Chondrocyte (in vitro differentiated cells): Measurements from ENCODE around the gene MMP14. TPM values are rescaled to one million over a fixed set of nuclear protein-coding genes. Genes with fewer than 3 reads are reported as not detected.
"Not testable (repeated sequence)": the region's sequence is repeated elsewhere in the genome, so short reads cannot be mapped to it uniquely, and the experiment has no call there.

Source experiments
- DNase-seq: peaks from one replicate; pipeline ENCODE4 v3.0.0; 2021; ENCODE audit warnings: mixed read lengths, low spot score
- H3K27ac Mint-ChIP-seq: one replicate; pipeline ENCODE4 v1.8.0; 2021; ENCODE audit warnings: mild to moderate bottlenecking, moderate library complexity, mixed read lengths; ENCODE audit not compliant: unreplicated experiment
- H3K27me3 Mint-ChIP-seq: 2 replicates; pipeline ENCODE4 v1.8.0; 2021; ENCODE audit warnings: low read depth, mixed read lengths
- H3K36me3 Mint-ChIP-seq: 2 replicates; pipeline ENCODE4 v1.8.0; 2021; ENCODE audit warnings: low read depth, mixed read lengths
- H3K4me1 Mint-ChIP-seq: 2 replicates; pipeline ENCODE4 v1.8.0; 2021; ENCODE audit warnings: low read depth, mild to moderate bottlenecking, mixed read lengths
- H3K4me3 Mint-ChIP-seq: one replicate; pipeline ENCODE4 v1.8.0; 2021; ENCODE audit warnings: mild to moderate bottlenecking, moderate library complexity, mixed read lengths; ENCODE audit not compliant: unreplicated experiment
- H3K9me3 Mint-ChIP-seq: 2 replicates; pipeline ENCODE4 v1.8.0; 2021; ENCODE audit warnings: low read depth, mixed read lengths
- total RNA-seq: library from RNA; stranded (reverse); gene quantifications from 3 replicates; pipeline ENCODE4 v1.2.1, GENCODE V29; 2021
- TF ChIP-seq, protein P1 (sequence below): fragments of 200-600 bp; sonication (generic); IDR thresholded peaks from 2 replicates; pipeline ENCODE4 v1.5.0; 2021; ENCODE audit warnings: antibody characterized with exemption, mild to moderate bottlenecking, moderate library complexity

The MMP14 gene
- total RNA-seq, 1 donor from 2014 or later = 987 TPM

DNA sequence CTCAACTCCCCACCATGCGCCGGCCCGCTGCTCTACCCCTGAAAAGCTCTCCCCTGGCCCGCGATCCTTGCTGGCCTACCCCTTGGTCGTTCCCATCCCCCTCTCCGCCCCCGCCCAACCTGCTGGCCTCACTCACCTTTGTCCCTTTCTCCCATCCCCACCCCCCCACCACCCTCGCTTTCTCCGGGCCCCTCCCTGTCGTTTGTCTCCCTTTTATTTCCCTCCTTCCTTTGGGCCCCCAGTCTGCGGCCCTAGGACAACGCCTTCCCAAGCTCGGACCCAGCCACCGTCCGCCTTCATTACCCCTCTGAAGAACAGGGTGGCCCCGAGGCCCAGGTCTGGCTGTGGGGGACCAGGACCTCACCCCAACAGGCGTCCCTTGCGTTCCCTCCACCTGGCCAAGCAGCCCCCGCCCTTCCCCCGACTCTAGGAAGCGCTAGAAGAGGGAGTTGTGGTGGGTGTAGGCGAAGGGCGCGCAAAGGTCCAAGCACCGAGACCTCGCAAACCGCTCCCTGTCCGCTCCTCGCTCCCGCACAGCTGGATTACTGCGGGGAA is 14.3 kb upstream of the MMP14 start:
- H3K4me1 Mint-ChIP-seq = peaks cover 49% of the 10 kb centered on the region

DNA sequence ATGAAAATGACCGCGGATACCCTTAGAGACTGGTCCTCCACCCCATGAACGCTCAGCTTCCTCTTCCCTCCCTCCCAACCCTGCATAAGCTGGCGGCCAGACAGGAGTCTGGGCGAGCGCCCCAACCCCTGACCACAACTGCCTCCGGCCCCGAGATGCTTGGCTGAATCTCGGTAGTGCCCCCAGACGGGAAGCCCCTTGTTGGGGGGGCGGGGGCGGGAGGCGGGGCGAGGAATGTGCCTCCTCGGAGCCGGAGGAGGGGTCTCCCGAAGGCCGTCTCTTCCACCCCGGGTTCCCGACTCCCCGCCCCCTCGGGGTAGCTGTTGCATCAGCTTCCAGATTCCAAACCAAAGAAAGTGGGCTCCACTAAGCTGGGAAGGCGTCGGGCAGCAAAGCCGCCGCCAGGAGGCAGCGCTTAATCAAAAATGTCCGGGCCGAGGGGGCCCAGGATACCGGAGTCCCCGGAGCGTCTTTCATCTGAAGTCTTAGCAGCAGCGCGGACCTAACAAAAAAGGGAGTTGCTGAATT is 13.8 kb upstream of the MMP14 start:
- peaks cover 49% of the 10 kb centered on the region for H3K4me1 Mint-ChIP-seq

More for the DNA sequence above, 14.3 kb upstream of the MMP14 start:
- Mint-ChIP-seq H3K27me3 (no peaks in the 10 kb centered on the region), H3K36me3 (no peaks in the 10 kb centered on the region), H3K27ac (peak overlapping the region; percentile 89), H3K9me3 (no peaks in the 10 kb centered on the region), H3K4me3 (no peak overlapping the region)
- no peak for DNase-seq
- TF ChIP-seq, protein P1, sequence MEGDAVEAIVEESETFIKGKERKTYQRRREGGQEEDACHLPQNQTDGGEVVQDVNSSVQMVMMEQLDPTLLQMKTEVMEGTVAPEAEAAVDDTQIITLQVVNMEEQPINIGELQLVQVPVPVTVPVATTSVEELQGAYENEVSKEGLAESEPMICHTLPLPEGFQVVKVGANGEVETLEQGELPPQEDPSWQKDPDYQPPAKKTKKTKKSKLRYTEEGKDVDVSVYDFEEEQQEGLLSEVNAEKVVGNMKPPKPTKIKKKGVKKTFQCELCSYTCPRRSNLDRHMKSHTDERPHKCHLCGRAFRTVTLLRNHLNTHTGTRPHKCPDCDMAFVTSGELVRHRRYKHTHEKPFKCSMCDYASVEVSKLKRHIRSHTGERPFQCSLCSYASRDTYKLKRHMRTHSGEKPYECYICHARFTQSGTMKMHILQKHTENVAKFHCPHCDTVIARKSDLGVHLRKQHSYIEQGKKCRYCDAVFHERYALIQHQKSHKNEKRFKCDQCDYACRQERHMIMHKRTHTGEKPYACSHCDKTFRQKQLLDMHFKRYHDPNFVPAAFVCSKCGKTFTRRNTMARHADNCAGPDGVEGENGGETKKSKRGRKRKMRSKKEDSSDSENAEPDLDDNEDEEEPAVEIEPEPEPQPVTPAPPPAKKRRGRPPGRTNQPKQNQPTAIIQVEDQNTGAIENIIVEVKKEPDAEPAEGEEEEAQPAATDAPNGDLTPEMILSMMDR = no peak

DNA sequence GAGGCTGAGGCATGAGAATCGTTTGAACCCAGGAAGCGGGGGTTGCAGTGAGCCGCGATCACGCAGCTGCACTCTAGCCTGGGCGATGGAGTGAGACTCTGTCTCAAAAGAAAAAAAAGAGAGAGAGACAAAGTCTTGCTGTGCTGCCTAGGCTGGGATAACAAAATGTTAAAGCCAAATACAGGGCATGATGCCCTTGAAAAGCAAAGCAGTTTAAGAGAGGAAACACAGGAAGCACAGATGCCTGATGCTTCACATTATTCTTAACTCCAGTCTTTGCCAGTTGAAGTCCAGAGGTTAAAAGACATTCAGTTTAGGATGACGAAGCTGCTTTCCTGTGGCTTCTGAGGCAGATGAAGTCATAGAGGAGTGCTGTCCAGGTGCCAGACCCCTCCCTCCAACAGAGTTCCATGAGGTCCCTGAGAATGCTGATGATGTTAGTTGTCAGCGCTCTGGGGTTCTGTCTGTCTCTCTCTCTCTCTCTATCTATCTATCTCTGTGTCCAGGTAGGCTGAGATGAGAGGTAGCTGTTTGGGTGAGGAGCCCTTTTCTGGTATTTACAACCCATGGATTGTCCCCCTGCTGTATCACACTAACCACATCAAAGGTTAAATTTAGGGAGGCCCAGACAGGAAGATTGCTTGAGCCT is 11.6 kb upstream of the MMP14 start:
- DNase-seq = no peak
- TF ChIP-seq, protein P1 = no peak
- H3K27ac Mint-ChIP-seq = peak overlapping the region; percentile 72
- no peak overlapping the region for H3K4me3 Mint-ChIP-seq
- H3K36me3 Mint-ChIP-seq = no peaks in the 10 kb centered on the region
- H3K4me1 Mint-ChIP-seq = peaks cover 40% of the 10 kb centered on the region
- no peaks in the 10 kb centered on the region for H3K27me3 Mint-ChIP-seq
- no peaks in the 10 kb centered on the region for H3K9me3 Mint-ChIP-seq

More for the DNA sequence above, 13.8 kb upstream of the MMP14 start:
- H3K4me3 Mint-ChIP-seq = peak overlapping the region; percentile 58
- TF ChIP-seq, protein P1 = peak; percentile 97
- peak overlapping the region; percentile 89 for H3K27ac Mint-ChIP-seq
- H3K27me3 Mint-ChIP-seq = no peaks in the 10 kb centered on the region
- no peaks in the 10 kb centered on the region for H3K36me3 Mint-ChIP-seq
- DNase-seq = no peak
- no peaks in the 10 kb centered on the region for H3K9me3 Mint-ChIP-seq

DNA sequence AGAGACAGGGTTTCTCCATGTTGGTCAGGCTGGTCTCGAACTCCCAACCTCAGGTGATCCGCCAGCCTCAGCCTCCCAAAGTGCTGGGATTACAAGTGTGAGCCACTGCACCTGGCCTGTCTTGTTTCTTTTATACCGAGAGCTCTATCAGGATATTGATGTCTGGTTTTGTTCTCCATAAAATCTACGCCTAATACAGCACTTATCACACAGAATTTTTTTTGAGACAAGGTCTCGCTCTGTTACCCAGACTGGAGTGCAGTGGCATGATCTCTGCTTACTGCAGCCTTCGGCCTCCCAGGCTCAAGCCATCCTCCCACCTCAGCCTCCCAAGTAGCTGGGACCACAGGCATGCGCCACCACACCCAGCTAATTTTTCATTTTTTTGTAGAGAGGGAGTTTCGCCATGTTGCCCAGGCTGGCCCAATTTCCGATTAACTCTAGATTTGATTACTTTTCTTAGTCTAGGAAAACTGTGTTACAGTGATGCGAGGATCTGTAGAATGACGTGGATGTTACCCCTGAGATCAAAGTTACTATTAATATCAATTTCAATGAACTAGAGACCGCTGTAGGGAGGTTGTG is 7.2 kb upstream of the MMP14 start:
- not testable (repeated sequence) for DNase-seq, H3K27me3 Mint-ChIP-seq

DNA sequence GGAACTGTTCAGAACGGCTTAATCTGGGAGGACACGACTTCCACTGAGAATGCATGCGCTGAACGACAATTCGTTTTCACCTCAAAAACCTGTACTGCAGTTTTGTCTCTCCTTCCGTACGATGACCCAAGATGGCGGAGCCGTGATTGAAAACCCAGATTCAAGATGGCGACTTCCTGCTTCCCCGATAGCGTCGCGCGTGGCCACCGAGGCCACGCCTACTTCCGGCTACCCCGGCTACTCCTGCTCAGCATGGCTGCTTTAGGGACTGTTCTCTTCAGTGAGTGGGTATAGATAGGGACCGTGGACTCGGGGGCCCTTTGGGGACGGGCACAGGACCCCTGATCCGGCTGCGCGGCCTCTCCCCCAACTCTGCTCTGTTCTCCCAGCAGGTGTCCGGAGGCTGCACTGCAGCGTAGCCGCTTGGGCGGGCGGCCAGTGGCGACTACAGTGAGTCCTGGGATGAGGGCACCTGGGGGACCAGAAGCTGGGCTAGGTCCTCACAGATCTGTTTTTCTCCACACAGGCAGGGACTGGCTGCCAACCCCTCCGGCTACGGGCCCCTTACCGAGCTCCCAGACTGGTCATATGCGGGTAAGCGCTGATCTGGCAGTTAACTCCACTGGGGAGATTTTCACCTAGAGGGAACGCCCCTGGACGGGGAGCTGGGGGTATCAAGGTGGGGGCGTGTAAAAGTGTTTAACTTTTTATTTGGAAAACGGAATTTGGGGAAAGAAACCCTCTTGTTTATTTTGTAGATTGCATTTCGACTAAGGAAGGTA is 6.5 kb upstream of the MMP14 start, which contains the start of gene MRPL52:
Gene MRPL52, plus strand, starts transcription at position 227 of the 782 bp plus-strand sequence. Its CDS starts 26 bp downstream, at position 253.
- H3K4me3 Mint-ChIP-seq = peak within 1 kb of the TSS; percentile 97
- H3K4me1 Mint-ChIP-seq = peaks cover 22% of the 10 kb centered on the region
- DNase-seq = no peak
- H3K36me3 Mint-ChIP-seq = peaks cover 1% of the 10 kb centered on the region
- no peaks in the 10 kb centered on the region for H3K9me3 Mint-ChIP-seq
- peak within 1 kb of the TSS; percentile 96 for H3K27ac Mint-ChIP-seq
- TF ChIP-seq, protein P1 = peak; percentile 25
- no peaks in the 10 kb centered on the region for H3K27me3 Mint-ChIP-seq

More for the DNA sequence above, 7.2 kb upstream of the MMP14 start:
- peak overlapping the region; percentile 96 for H3K27ac Mint-ChIP-seq
- not testable (repeated sequence) for H3K36me3 Mint-ChIP-seq, H3K9me3 Mint-ChIP-seq
- H3K4me3 Mint-ChIP-seq = peak overlapping the region; percentile 97
- peaks cover 29% of the 10 kb centered on the region for H3K4me1 Mint-ChIP-seq
